C4-2B (cell line): ENCODE data around the gene LXN.

Experiments
- H3K27ac ChIP-seq: fragments of 450-650 bp; 2 replicates; pipeline ENCODE4 v1.5.1; 2017
- CTCF ChIP-seq: fragments of 450-650 bp; conservative IDR thresholded peaks from 2 replicates; pipeline ENCODE4 v1.5.1; 2017; ENCODE audit warnings: mild to moderate bottlenecking
- ZFX ChIP-seq: fragments of 450-650 bp; IDR thresholded peaks from 2 replicates; pipeline ENCODE4 v1.6.1; 2017

LXN gene

GRCh38 chr3:158666416-158666815 is 6.0 kb downstream of the LXN start:
- TF ChIP-seq CTCF (no peak), ZFX (no peak)
- H3K27ac ChIP-seq = no peak overlapping the region

GRCh38 chr3:158663832-158664231 is 8.6 kb downstream of the LXN start:
- H3K27ac ChIP-seq = no peak overlapping the region
- TF ChIP-seq ZFX (no peak), CTCF (no peak)

DNA sequence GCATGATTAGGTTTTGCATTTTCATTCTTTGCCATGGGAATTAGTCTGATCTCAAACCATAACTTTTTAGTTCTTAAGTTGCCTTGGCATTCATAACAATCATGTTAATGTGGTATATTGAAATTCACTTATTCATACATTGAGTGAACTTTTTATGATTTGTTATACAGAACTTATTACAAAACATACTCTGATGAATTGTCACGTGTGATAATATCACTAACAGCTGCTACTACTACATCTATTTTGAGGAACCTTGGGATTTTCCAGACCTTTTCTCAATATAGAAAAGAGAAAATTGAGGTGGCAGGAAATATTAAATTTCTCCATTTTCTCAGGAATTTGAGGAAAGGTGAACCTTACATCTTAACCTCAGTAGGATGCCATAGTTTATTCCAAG is 9.2 kb downstream of the LXN start:
- H3K27ac ChIP-seq = no peak overlapping the region
- TF ChIP-seq ZFX (no peak), CTCF (no peak)

GRCh38 chr3:158660711-158661110 is 11.7 kb downstream of the LXN start:
- H3K27ac ChIP-seq = peak overlapping the region; percentile 88
- no peak for TF ChIP-seq ZFX
- TF ChIP-seq CTCF = no peak

DNA sequence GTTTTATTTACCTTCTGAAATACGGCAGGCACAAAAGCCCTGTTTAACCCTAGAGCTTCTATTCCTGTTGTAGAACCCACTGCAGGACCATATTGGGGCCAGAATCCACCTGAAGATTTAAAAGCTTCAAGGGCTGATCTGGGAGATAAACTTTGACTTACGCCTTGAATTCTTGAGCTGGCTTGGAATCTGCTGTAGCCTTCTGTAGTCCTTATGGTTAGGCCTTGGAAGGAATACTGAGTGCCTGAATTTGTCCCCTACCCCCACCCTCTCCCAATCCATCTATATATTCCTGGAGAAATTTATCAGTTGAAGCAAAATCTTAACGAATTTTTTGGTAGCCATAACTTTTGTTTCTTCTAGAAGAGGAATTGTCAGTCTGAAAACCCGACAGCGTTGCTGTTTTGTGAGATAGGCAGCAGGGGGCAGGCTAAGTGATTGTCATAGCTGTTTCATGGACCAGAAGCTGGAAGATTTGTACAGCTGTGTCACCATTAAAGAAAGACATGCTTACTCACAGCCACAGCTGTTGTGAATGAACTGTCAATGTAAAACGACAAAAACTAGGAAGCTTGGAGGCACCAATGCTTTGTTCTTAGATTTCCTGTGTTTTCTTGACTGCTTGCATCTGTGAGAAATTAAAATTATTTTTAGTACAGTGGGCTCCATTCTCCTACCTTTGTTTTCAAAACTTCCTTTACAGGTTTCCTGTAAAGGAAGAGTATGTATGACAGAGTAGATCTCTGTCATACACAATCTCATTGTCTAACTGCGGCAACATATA is 12.8 kb downstream of the LXN start:
- TF ChIP-seq ZFX = no peak
- peak; percentile 85 for TF ChIP-seq CTCF
- H3K27ac ChIP-seq = peak overlapping the region; percentile 88

GRCh38 chr3:158658889-158659288 is 13.6 kb downstream of the LXN start:
- H3K27ac ChIP-seq = no peak overlapping the region
- no peak for TF ChIP-seq ZFX
- no peak for TF ChIP-seq CTCF

GRCh38 chr3:158652463-158652862 is 20.0 kb downstream of the LXN start:
- TF ChIP-seq CTCF (no peak), ZFX (no peak)
- no peak overlapping the region for H3K27ac ChIP-seq
